Esophagus squamous epithelium (tissue), 4 donors: ENCODE measurements around the gene RNF34.

Experiments
- POLR2A ChIP-seq, 4 donors: fragments of 450-650 bp; IDR thresholded peaks; one replicate each; pipeline ENCODE4 v1.6.1; 2017; ENCODE audit warnings: antibody characterized with exemption in 4 of 4, mild to moderate bottlenecking in 4 of 4, moderate library complexity in 3 of 4
- TF ChIP-seq, protein P1 (sequence below), 6 experiments: fragments of 450-650 bp in 4 of 6; fragments of 200-600 bp in 2 of 6; sonication (generic) in 2 of 6; IDR thresholded peaks; one replicate each; pipeline ENCODE4 v1.5.1; 2016 to 2019; ENCODE audit warnings: antibody characterized with exemption in 6 of 6, mild to moderate bottlenecking in 4 of 6, moderate library complexity in 4 of 6

DNA sequence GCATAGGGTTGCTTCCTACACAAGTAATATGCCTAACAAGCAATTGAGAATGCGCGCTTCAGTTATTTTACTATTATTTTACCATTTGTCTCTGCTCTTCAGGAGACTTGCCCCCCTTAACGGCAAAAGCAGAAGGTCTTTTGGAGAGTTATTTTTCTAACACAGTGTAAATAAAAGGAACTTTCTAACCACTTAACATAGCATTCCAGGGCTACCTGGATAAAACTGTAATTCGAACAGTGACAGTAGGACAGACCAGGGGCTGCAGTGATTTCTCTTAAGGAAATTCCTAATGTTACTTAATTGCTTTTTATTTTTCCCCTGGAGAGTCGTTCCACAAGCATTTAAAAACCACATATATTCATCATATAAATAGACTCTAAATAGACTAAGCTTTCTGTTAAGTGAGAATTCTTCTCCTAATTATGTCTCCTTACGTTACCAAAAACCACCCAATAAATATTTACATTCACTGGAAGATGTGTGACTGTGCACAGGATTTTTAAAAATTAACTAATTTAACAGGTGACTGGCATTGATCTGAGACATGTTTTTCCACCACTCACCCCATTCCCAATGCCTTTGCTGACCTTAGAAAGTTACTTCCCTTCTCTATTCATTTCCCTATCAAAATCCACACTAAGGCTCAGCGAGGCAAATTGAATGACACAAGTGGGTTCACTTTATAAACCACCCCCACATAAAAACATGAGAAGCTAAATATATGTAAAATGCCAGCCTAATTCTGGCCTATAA, 72.4 kb downstream of the RNF34 start:
- TF ChIP-seq, protein P1, sequence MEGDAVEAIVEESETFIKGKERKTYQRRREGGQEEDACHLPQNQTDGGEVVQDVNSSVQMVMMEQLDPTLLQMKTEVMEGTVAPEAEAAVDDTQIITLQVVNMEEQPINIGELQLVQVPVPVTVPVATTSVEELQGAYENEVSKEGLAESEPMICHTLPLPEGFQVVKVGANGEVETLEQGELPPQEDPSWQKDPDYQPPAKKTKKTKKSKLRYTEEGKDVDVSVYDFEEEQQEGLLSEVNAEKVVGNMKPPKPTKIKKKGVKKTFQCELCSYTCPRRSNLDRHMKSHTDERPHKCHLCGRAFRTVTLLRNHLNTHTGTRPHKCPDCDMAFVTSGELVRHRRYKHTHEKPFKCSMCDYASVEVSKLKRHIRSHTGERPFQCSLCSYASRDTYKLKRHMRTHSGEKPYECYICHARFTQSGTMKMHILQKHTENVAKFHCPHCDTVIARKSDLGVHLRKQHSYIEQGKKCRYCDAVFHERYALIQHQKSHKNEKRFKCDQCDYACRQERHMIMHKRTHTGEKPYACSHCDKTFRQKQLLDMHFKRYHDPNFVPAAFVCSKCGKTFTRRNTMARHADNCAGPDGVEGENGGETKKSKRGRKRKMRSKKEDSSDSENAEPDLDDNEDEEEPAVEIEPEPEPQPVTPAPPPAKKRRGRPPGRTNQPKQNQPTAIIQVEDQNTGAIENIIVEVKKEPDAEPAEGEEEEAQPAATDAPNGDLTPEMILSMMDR (IDR thresholded peaks at IDR 0.05), result no peak
- TF ChIP-seq POLR2A (IDR thresholded peaks at IDR 0.05), result no peak
